GM18517 (cell line): ENCODE measurements around the gene ACOT11.

ENCODE experiments used
- ATAC-seq: cut with Tn5 transposase; IDR thresholded peaks from one replicate; pipeline ENCODE4 v1.9.1; 2021; ENCODE audit warnings: mild to moderate bottlenecking, moderate library complexity; ENCODE audit not compliant: unreplicated experiment

ACOT11 gene

DNA sequence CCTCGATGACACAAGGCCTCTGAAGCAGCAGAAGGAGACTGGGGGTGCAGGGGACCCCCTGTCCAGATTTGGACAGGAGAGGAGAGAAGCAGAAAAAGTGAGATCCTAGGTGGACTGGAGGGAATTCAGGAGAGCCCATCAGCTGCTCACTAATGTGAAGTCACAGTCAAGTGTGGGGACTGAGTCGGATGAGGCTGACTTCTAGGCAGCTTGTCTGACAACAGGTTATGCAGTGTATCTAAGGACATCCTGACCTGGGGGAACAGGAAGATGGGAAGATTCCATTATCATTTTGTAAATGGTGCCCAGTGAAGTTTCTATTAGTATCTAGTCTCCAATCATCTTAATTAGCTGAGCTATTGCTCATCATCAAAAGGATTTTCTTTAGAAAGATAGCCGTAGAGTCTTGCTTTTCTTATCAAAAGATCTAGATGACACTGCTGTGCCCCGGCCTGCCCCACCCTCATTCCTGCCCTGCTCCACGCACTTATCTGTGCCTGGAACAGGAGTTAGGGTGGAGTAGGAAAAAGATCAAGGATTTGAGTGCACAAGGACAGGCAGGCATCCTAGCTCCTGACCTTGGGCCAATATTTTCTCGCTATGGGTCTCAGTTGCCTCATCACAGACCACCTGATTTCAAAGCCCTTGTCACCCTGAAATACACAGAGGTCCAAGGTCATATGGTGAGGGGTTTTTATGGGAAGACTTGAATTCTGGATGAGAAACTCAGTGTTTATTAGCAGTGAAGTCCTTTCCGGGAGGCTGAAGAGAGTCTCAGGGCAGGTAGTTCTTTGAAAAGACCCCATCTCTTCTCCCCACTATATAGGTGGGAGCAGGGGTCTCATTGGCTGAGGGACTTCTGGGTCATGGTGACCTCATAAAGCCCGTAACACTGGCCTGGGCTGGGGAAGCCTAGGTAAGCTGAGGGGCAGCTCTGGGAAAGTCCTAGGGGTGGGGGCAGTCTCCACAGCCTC, 93.1 kb downstream of the ACOT11 start, which contains the start of gene MROH7:
MROH7 (plus strand) TSS at position 924 of the 974 bp plus-strand sequence. CDS start 11,141 bp downstream, outside the sequence.
- no peak for ATAC-seq

DNA sequence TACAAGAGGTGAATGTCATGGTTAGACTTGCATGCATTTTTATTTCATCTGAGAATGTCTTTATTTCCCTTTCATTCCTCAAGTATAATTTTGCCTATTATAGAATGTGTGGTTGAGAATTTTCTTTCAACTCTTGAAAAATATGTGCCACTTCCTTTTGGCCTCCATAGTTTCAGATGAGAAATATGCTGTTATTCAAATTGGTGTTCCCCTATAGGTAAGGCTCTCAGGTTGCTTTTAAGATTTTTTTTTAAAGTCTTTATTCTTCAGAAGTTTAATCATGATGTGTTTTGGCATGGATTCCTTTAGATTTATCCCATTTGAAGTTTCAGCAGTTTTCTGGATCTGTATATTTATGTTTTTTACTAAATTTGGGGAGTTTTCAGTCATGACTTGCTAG, 95.7 kb downstream of the ACOT11 start:
- no peak for ATAC-seq

DNA sequence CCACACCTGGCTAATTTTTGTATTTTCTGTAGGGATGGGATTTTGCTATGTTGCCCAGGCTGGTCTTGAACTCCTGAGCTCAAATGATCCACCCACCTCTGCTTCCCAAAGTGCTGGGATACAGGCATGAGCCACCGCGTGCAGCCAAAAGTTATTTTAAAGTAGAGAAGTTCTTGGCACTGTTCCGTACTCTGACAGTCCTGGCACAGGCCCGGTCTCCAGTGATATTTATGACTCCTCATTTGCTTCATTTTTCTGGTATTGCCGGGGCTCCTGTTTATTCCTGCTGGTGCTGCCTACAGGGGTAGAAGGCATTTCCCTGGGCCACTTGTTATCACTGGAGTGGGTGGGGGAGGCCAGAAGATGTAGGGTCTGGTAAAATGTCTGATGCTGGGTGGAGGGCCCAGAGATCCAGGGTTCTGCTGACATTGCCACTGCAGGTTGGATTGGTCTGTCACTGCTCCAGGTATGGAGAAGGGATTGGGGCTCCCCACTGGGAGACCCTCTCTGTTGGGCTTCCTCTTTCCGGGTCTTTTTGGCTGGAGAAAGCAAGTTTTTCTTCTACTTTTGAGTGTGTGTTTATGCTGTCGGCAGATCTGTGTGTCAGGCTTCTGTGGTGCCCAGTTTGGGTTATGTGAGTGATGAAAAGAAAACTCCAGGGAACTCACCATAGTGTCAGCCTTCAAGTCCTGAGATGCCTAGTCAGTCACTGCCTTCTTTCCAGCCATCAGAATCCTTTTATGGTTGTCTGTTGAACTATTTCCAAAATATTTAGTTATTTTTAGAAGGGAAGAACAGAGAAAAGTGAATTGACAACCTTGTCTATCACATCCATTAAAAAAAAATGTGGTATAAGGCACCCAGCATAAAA, 98.0 kb downstream of the ACOT11 start:
- ATAC-seq = no peak

DNA sequence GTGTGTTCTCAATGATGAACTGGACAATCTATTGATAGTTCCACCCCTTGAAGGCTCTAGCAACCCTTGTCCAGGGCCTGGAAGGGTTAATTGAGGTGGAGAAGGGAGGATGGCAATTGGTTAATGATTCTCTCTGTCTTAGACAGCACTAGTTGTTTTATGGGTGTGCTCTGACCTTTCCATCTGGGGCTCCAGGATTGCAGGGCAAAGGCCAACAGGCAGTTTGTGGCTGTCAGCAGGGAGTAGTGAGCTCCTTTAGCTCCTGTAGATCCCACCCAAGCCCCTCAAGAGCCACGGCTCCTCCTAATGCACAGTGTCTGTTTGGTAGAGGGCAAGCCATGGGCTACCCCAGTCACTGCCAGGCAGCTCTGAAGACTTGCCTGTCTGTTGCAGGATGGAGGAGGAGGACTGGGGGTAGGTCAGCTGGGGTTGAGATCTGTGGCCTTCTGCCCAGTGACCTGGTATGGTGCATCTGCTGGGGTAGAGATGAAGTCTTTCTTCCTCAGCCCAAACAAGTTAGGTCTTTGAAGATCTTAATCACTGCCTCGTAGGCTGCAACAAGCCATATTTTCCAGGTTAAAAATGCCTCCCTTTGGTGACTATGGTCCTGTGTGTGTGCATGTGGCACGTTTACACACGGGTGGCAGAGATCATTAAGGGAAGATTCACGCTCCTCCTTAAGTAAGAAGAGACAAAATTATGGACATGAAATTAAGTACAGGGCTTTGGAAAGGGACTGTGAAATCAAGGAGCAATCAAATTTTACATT, 101.3 kb downstream of the ACOT11 start:
- ATAC-seq = no peak

DNA sequence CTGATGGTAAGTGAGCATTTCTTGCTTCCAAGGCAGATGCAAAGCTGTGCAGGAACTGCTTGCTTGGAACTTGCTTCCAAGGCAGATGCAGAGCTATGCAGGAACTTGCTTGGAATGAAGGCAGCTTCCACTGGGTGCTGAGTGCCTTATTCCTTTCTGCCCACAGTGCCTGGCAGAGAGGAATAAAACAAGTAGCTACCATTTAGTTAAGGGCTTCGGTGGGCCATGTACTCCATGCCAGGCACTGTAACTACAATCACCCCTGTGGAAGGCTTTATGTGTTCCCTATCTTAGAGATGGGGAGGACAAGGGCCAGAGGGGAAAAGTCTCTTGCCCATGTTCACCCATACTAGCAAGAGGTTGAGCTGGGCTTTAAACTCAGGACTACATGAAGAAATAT, 101.9 kb downstream of the ACOT11 start:
- no peak for ATAC-seq

DNA sequence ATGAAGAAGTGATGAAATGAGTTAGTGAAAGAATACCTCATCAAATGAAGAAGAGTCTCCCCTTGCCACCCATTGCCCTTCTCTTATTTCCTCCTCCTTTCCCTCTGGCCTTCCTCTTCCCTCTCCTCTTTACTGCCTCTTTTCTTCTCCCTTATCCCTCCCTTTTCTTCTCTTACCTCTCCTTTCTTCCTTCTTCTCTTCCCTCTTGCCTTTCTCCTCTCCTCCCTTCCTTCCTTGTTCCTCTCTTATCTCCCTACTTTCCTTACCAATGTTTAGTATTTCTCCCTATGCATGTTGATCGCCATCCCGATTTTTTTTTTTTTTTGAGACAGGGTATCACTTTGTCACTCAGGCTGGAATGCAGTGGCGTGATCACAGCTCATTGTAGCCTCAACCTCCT, 102.4 kb downstream of the ACOT11 start:
- no peak for ATAC-seq

DNA sequence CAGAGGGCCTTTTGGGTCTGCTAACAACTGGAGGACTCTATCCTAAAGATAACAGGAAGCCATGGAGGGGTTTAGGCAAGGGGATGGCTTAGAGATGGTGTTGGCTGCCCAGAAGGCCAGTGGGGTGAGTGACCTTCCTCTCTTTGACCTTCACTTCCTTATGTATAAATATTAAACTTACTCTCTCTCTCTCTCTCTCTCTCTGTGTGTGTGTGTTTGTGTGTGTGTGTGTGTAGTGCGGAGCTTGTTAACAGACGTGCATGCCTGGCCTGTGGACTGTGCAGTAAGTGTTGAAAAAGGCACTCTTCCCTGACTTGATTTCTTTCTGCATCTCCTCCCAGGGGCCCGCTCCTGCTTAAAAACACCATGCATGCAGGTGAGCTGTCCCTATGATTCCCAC, 103.6 kb downstream of the ACOT11 start:
- ATAC-seq = no peak

DNA sequence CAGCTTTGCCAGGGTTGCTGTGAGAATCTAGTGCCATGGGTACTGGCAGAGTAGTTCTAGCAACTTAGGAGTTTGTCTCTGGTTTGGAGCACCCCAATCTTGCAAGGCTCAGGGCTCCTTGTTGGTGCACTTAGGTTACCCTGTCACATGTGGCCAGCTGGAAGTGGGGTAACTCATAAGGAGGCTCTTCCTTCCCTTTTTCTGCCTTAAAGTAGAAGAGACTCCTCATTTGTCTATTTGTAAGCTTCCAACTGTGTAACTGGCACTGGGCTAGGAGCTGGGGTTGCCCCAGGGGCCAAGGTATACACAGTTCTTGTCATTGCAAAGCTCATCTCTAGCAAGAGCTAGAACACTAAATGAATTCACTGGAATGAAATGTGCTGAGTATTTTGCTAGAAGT, 104.1 kb downstream of the ACOT11 start:
- no peak for ATAC-seq

DNA sequence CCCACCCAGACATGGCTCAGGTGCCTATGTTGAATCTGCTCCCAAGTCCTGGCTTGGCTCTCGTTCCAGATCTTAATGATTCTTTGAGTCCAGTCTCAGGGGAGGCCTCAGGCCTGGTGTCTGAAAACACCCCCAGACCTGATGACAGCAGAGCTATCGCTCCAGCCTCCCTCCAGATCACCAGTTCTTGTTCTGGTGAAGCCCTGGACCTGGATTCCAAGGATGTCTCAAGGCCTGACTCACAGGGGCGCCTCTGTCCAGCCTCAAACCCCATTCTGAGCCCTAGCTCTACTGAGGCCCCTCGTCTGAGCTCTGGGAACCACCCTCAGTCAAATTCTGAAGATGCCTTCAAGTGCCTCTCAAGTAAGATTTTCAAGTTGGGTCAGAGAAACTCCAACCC, 105.0 kb downstream of the ACOT11 start:
- ATAC-seq = no peak

DNA sequence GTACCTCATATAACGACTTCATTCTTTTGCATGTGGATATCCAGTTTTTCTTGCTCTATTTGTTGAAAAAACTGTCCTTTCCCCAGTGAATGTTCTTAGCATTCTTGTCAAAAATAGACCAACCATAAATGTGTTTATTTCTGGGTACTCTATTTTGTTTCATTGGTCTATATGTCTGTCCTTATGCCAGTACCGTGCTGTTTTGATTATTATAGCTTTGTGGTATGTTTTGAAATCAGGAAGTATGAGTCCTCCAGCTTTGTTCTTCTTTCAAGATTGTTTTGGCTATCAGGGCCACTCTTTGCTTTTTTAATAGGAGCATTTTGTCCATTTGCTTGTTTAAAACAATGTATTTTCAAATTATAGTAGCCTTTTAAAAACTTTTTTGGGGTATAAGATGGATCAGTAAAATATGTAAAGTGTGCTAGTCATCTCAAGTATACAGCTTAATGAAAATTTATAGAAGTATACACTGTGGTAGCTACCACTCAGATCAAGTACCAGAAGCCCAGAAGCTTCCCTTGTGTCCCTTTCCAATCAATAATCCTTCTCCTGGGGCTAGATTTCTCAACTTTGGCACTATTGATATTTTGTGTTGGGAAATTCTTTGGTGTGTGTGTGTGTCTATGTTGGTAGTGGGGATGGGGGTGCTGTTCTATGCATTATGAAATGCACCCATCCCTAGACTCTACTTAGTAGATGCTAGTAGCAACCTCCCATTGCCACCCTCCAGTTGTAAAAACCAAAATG, 110.3 kb downstream of the ACOT11 start:
- ATAC-seq = no peak
